Endometrial microvascular endothelial cells (primary cell): ENCODE measurements around the gene USP25. TPM values are rescaled to one million over a fixed set of nuclear protein-coding genes. Genes with fewer than 3 reads are reported as not detected.
"Not testable (repeated sequence)": the region's sequence is repeated elsewhere in the genome, so short reads cannot be mapped to it uniquely, and the experiment has no call there.

Experiments used
- in situ Hi-C: cut with HindIII; loops from 2 replicates; pipeline ENCODE4 v1.10.0; 2017; ENCODE audit warnings: low sequenced_read_pairs, low pct_unique_long_range_greater_than_20kb; ENCODE audit errors: inconsistent ontology term
- total RNA-seq: library from RNA; depleted of rRNA; stranded (reverse); fragments of >200 nt; gene quantifications from one replicate; pipeline ENCODE4 v1.2.3, GENCODE V29; 2015; ENCODE audit errors: inconsistent ontology term

The USP25 gene
- total RNA-seq, 1 donor from 2014 or later: 53.1 TPM

- in situ Hi-C loops: no loop called here
These were observed 881 bp downstream of the USP25 start for GRCh38 chr21:15730484-15731242.

- in situ Hi-C loops: no loop called here
These were observed 1.4 kb downstream of the USP25 start for GRCh38 chr21:15731243-15731613.

- in situ Hi-C loops: no loop called here
These were observed 2.7 kb downstream of the USP25 start for GRCh38 chr21:15732290-15732995.

GRCh38 chr21:15732996-15733329, 3.2 kb downstream of the USP25 start:
- in situ Hi-C loops: no loop called here

GRCh38 chr21:15735409-15735808, 5.6 kb downstream of the USP25 start:
- in situ Hi-C loops: no loop called here

GRCh38 chr21:15735931-15736330, 6.1 kb downstream of the USP25 start:
- in situ Hi-C loops: not testable (repeated sequence)

- in situ Hi-C loops: not testable (repeated sequence)
These were observed 9.0 kb downstream of the USP25 start for GRCh38 chr21:15738779-15739178.

- in situ Hi-C loops: no loop called here
These were observed 10.6 kb downstream of the USP25 start for GRCh38 chr21:15740383-15740782.

- in situ Hi-C loops: no loop called here
These were observed 11.7 kb downstream of the USP25 start for GRCh38 chr21:15741510-15741909.

GRCh38 chr21:15742052-15742670, 12.4 kb downstream of the USP25 start:
- in situ Hi-C loops: no loop called here

- in situ Hi-C loops: no loop called here
These were observed 12.9 kb downstream of the USP25 start for GRCh38 chr21:15742694-15743093.

GRCh38 chr21:15743593-15743992, 13.8 kb downstream of the USP25 start:
- in situ Hi-C loops: no loop called here

GRCh38 chr21:15744926-15745325, 15.1 kb downstream of the USP25 start:
- in situ Hi-C loops: no loop called here

- in situ Hi-C loops: no loop called here
These were observed 18.8 kb downstream of the USP25 start for GRCh38 chr21:15748586-15748985.

GRCh38 chr21:15749082-15749860, 19.5 kb downstream of the USP25 start:
- in situ Hi-C loops: no loop called here

- in situ Hi-C loops: no loop called here
These were observed 20.0 kb downstream of the USP25 start for GRCh38 chr21:15749861-15750159.

GRCh38 chr21:15751037-15751436, 21.3 kb downstream of the USP25 start:
- in situ Hi-C loops: no loop called here

- in situ Hi-C loops: no loop called here
These were observed 21.8 kb downstream of the USP25 start for GRCh38 chr21:15751546-15751945.

- in situ Hi-C loops: no loop called here
These were observed 23.1 kb downstream of the USP25 start for GRCh38 chr21:15752763-15753407.
